HG03354 (cell line): ENCODE data around the gene MEIS3.

ENCODE experiments used
- ATAC-seq: cut with Tn5 transposase; IDR thresholded peaks from one replicate; pipeline ENCODE4 v1.9.1; 2021; ENCODE audit warnings: mild to moderate bottlenecking; ENCODE audit not compliant: unreplicated experiment, poor library complexity, severe bottlenecking

The MEIS3 gene

DNA sequence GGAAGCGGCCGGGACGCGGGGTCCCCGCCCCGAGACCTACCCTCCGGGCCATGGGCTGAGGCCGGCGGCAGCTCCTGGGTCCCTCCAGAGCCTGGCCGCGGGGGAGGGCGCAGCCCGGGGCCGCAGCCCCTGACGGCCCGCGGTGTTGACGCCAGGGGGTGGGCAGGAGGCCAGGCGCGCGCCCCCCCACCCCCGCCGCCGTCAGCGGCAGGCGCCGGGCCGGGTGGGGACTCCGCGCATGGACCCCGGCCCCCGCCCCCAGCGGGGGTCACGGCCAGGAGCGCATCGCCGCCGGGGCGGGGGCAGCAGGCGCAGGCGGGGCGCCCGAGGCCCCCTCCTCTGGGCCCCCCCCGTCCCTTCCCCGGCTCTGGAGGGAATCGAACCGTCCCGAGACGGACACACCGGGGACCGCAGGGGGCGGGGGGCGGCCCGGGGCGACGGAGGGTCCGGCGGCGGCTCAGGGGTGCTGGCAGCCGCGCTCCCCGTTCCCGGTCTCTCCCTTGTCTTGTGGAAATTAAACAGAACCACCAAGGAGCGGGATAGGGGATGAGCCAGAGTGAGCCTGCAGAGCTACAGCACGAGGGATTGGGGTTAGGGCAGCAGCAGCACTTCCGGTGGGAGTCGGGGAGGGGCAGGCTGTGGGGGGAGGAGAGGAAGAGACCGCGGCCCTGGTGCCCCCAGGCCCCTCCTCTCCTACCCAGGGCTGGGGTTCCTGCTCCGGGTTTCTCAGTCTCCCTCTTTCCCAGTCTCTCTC lies at the start of gene MEIS3:
Gene MEIS3 (minus strand): TSS at position 498 of the 754 bp plus-strand sequence. CDS start 446 bp downstream, at position 52.
- ATAC-seq, result no peak

DNA sequence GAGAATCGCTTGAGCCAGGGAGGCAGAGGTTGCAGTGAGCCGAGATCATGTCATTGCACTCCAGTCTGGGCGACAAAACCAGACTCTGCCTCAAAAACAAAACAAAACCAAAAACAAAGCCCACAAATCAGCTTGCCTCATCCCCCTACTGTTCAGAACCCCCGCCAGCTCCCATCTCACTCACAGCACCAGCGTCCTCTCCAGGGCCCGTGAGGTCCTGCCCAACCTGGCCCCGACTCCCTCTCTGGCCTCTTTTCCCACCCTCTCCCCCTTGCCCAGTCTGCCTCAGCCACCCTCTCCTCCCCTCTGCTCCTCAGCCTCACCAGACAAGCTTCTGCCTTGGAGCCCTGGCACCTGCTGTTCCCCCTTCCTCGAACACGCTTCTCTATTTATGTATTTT lies 48.6 kb upstream of the MEIS3 start:
- no peak for ATAC-seq

DNA sequence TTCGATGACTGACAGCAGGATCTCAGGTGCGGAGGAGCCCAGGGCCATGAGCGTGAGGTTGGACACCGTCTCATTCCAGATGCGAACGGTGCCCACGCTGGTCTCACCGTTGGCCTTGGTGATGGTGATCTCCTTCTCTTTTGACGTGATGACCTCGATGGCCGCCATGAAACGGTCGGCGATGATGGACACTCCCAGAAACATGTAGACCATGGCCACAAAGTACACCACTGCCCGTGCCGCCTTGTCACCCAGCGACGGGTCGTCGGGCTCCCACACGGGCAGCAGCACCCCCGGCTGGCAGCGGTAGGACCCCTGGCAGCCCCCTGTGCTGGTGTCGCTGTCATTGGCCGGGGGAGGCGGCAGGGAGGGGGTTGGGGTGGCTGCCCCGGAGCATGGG lies 46.6 kb upstream of the MEIS3 start:
- ATAC-seq, result no peak

DNA sequence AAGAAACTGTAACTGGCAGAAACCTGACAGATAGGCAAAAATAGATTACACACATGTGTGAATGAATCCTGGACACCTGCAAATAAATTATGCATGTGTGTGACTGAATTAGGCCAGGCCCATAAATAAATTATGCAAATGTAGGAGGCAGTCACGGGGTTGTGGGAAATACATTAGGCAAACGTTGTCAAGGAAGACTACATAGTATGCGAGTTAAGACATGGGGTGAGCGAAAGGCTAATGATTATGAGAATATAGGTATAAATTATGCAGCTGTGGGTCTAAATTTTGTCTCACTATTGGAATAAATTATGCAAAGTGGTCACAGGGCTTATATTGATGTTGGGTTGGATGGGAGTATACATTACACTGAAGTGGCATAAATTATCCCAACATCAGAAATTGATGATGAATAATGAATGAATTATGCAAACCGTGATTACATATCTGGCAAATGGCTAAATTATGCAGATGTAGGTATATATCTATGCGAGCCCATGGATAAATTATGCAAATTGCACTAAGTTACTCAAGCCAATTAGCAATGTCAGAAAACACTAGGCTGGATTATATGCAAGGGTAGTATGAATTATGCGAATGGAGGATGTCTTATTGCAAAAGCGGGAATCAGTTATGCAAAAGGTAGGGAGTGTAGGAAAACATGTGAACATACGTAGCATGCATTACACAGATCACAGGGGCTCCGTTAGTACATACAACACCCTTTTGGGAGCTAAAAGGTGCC lies 45.5 kb upstream of the MEIS3 start:
- no peak for ATAC-seq

DNA sequence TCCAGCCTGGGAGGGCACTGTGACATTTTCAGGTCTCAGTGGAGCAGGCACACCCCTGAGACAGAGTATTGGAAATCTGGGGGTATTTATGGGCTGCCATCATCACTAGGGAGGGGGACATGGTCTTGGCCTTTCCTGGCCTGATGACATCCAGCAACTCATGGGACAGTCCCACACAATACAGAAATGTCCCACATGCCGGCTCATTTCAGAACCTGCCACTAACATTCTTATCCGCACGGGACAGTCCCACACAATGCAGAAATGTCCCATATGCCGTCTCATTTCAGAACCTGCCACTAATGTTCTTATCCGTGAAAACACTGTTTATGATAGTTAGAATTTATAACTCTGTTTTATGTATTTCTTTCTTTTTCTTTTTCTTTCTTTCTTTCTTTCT lies 42.5 kb upstream of the MEIS3 start:
- ATAC-seq, result no peak

DNA sequence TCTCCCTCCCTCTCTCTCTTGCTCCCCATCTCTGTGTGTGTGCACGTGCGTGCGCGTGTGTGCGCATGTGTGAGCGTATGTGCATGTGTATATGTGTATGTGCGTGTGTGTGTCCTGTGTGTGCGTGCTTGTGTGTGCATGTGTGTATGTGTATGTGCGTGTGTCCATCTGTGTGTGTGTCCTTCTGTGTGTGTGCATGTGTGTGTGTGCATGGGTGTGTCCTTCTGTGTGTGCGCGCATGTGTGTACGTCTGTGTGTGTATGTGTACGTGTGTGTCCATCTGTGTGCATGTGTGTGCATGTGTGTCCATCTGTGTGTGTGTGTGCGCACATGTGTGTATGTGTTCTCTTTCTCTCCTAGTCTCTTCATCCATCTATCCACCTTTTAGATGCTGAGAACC lies 40.1 kb upstream of the MEIS3 start:
- ATAC-seq, result no peak

DNA sequence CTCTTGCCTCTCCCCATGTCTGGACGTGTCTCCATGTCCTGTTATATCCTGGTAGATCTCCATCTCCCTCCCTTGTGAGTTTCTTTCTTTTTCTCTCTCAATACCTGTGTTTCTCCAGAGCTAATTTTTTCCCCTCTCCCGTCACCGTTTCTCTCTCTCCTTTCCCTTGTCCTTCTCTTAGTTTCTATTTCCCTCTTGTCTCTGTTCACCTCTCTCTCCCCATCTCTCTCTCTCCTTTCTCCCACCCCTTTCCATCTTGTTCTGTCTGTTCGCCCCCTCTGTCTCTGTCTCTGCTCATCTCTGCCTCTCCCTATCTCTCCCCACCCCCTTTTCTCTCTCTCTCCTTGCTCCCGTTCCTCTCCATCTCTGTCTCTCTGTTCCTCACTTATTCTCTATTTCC lies 39.3 kb upstream of the MEIS3 start:
- no peak for ATAC-seq

DNA sequence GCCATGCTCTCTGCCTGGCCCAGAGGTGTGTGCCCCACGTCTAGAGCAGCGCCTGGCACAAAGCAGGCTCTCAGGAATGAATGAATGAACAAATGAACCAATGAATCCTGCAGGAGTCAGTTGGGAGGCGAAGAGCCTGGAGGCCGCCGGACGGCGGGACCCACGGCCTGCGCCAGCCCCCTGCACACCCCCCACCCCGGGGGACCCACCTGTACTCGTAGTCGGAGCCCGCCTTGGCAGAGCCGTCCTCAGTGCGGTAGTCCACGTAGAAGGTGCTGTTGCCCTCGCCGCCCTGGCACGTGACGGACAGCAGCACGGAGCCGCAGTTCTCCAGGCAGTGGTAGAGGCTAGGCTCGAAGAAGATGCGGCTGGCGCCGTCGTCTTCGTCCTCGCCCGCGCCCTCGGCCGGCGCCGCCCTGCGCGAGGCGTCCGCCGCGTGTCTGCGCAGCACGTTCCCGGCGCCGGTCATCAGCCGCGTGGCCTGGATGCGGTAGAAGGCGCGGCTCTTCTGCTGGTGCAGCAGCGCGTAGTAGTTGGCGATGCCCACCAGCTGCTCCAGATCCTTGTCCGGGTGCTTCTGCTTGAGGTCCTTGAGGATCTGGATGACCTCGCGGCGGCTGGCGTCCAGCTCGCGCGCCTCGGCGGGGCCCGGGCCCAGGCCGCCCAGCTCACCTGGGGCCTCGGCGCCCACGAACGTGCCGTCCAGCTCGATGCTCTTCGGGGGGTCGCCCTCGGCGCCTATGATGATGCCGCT lies 37.6 kb upstream of the MEIS3 start:
- no peak for ATAC-seq

DNA sequence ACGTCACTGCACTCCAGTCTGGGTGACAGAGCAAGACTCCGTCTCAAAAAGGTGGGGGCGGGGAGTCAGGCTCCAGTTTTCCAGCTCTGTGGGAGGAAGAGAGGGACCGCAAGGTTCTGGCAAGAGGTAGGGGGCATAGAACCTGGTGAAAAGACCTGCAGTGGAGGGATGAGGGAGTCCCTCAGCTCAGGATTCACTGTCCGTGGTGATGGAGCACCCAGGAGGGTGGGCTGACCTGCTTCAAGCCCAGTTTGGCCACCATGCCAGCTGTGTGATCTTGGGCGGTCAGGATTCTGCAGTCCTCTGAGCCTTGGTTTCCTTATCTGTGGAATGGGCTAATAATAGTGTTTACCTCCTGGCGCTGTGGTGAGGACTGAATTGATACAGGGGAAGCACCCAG lies 31.2 kb upstream of the MEIS3 start:
- no peak for ATAC-seq

DNA sequence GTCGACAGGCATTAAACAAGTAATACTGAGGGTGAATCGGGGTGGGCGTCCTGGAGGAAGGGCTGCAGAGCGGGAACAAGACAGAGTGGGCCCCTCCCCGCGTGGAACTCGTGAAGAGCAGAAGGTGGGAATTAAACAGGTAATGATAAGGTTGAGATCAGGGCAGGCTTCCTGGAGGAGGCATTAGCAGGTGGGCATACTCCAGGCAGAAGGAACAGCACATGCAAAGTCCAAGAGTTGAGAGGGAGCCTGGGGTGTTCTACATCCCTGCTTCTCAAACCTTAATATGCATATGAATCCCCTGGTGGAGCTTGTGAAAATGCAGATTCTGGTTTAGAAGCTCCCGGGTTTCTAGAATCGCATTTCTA lies 29.0 kb upstream of the MEIS3 start:
- no peak for ATAC-seq

DNA sequence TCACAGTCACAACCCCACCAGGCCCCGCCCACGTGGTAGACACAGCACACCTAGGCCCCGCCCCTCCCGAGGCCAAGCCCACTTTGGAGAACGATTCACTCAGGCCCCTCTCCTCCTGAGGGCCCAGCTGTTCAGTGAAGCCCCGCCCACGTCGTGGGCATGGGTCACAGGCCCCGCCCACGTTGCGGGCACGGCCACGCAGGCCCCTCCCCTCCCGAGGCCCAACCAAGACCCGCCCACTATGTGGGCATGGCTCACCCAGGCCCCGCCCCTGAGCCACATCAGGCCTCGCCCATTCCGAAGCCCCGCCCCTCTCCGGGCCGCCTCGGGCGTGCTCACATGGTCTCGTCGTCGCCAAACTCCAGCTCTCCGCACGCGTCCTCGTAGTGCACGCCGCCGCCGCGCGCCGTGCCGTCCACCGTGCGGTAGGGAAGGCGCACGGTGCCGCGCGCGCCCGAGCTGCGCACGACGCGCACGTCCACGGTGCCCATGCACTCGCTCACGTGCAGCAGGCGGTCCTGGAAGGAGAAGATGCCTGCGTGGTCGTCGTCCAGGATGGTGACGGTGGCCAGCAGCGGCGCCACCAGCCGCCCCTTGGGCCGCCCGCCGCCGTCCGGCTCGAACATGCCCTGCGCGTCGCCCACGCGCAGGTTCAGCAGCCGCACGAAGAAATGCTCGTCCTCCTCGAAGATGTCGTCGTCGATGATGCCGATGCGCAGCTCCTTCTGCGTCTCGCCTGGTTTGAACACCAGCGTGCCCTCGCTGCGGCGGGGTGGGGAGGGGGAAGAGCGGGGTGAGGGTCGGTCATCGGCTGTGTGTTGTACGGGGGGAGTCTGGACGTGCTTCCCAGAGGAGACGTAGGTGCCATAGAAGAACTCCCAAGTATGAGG lies 28.4 kb upstream of the MEIS3 start:
- no peak for ATAC-seq

DNA sequence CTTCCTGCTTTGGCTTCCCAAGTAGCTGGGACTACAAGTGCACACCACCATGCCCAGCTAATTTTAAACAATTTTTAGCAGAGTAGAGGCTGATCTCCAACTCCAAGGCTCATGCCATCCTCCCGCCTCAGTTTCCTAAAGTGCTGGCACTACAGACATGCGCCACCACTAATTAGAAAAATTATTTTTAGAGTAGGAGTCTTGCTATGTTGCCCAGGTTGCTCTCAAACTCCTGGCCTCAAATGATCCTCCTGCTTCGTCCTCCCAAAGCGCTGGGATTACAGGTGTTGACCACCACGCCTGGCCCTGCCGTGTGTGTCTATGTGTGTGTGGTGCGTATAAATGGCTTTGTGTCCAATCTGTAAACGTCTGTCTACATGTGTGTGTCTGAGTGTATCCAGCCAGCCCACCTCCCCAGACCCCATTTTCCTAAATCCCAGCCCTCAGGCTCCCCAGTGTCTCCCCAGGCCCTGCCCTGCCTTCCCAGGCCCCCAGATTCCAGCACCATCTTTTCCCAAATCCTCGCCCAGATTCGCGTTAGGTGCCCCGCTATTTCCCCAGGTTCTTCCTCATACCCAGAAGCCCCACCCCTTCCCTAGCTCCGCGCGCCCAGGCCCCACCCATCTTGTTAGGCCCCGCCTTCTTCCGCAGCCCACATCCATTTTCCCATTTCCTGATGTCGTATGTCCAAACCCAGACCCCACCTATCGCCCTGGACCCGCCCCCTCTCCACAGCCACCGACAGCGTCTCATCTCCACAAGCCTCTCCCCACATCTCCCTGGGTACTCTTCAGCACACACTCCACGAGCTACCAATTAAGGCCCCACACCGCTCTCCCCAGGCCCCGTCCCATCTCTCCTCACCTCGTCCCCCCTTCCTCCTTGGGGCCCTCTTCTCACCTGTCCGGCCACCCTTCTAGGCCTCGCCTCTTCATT lies 27.5 kb upstream of the MEIS3 start:
- ATAC-seq, result no peak

DNA sequence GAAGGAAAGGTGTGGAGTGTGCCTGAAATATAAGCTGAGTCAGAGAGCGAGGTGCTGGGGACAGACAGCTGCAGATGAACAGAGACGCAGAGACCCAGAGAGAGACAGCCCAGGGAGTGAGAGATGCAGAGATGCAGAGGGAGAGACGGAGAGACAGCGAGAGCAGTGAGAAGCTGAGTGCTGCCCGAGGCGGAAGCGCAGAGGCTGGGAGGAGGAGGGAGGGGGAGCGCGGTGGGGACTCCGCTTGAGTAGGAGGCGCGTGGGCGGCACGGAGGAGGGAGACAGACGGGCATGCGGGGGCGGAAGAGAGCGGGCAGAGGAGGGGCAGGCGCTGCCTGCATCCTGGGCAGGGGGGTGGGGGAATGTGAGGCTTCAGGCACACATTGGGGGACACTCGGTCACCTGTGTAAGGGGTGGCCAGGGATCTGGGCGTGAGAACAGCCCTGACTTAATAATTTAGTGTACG lies 26.6 kb upstream of the MEIS3 start:
- no peak for ATAC-seq

DNA sequence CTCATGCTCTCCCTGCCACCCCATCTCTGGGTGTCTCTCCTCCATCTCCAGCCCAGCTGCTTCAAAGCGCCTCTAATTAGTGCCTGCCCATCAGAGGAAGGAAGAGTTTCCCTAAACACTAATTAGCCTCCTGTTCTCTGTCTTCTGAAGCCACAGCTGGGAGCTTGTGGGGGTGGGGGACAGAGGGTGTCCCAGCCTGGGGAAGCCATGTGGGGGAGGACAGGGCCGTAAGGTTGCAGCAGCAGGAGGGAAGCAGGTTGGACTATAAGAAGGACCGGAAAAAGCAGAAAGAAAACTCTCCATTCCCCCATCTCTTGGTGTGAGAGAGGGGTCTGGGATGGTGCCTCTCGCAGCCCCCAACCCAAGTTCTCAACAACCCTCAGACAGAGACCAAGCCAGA lies 26.2 kb upstream of the MEIS3 start:
- ATAC-seq, result no peak

DNA sequence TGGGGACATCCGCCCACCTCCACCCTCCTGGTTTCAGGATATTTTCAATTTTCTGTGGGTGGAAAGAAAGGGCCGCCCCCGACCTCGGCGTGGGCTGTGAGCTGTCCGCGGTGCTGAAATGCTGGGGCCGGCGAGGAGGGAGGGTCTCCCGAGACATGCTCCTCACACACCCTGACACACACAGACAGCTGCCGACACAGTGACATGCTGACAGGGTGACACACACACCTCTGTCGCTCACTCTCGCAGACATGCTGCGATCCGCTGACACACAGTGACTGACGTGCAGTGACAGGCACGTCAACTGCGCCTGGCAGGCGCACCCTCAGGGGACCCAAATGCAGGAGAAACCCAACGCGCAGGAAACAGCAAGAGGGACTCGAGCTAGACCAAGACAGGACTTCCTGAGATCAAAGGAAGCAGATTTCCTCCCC lies 25.1 kb upstream of the MEIS3 start:
- ATAC-seq, result no peak

DNA sequence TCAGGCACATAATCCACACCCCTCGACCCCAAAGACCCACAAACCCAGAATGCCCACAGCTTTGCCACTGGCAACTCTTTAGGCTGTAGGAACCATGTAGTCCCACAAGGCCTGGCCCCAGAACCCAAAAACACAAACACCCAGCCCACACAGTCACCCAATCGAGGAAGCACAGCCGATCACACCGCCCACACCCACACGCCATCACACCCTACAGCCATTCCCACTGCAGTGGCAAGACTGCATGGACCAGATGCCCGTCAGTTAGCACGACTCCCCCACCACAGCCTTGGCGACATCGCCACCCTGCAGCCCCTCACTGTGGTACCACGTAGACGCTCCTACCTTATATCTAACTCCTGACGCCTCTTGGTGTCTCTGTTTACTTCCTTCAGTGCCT lies 24.0 kb upstream of the MEIS3 start:
- ATAC-seq, result no peak

DNA sequence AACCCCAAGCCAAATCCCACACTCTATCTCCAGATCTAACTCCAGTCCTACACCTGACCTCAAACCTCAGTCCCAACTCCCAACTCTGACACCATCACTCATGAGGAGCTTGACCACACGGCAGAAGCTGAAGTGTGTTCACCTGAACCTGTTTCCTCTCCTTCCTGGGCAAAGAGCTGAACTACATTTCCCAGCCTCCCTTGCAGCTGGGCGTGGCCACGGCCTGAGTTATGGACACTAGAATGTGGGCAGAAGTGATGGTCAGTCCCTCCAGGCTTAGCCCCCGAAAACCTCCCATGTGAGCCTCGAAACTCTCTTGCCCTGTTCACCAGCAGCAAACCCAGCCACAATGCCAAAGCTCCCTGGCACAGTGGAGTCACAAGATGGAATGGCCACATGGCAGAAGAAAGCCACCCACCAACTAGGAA lies 19.5 kb upstream of the MEIS3 start:
- ATAC-seq, result no peak

DNA sequence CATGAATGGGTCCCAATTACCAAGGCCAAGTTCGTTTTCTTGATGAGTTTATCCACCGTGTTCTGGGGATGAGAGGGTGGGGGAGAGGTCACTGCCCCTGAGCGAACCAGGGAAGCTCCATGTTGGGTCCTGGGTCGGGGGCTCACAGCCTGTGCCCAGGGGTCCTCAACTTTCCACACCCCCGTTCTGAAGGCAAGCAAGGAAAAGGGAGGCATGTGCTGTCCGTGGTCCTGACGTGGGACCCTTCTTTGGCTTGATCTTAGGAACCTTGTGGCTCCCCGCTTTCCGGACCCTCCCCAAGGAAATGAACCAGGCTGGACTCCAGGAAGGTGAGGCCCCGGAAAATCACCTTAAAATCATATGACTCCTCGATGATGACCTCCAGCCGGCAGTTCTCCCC lies 18.2 kb upstream of the MEIS3 start:
- ATAC-seq, result no peak
